ENCODE results near the gene LDLRAD2. TPM values are rescaled to one million over a fixed set of nuclear protein-coding genes. Genes with fewer than 3 reads are reported as not detected.

The LDLRAD2 gene
- total and polyA plus RNA-seq, 2 of the 4 experiments (the other 2 are of a cell fraction): 0.05 TPM; not detected in 1

GRCh38 chr1:21869620-21870121, 57.6 kb downstream of the LDLRAD2 start:
- H3K9ac ChIP-seq (ENCODE audit: low read depth, low read length): no peak overlapping the region
- no peak overlapping the region for H3K4me3 ChIP-seq (ENCODE audit: insufficient read depth, low read depth, low read length)
- no TSS peak for BruUV-seq (replicated peaks)
- H2BK20ac ChIP-seq (ENCODE audit: low read depth, low read length): no peak overlapping the region
- dilution Hi-C loops (cut with HindIII; ENCODE audit: low sequenced_read_pairs, unreplicated experiment) (no loop called here), intact Hi-C loops (cut with micrococcal nuclease) (loop anchor here (5.0 kb wide), 1 partner anchor 68 kb away; the partner anchor contains the start of gene HSPG2), in situ Hi-C loops (cut with MboI; ENCODE audit: low sequenced_read_pairs) (no loop called here)
- no peak overlapping the region for H3K56ac ChIP-seq (ENCODE audit: extremely low read depth, insufficient read depth, low read length)
- DNase-seq (peak; percentile 83), ATAC-seq (ENCODE audit: low read depth) (peak; percentile 90)
- peak overlapping the region; percentile 80 for H2AK5ac ChIP-seq (ENCODE audit: low read depth, low read length)
- H4K91ac ChIP-seq (ENCODE audit: insufficient read depth, low read depth, low read length): no peak overlapping the region; the same call in 1 of the 2 replicates
- WGBS, 2 experiments (ENCODE audit: extremely low coverage in 2 of 2, insufficient read length in 1 of 2): 70% methylated on average over 6 of the region's 13 CpGs; no CpG with 5 or more reads in 1 of the 2 experiments
- peaks cover 21% of the 10 kb centered on the region for H4K20me1 ChIP-seq (ENCODE audit: insufficient read depth, low read length)
- ChIA-PET POLR2A (ENCODE audit: unreplicated experiment) (no interaction called here), CTCF (no interaction called here)
- no peak overlapping the region for H2BK5ac ChIP-seq (ENCODE audit: low read depth, low read length, poor library complexity, severe bottlenecking)
- H3K14ac ChIP-seq (replicated peaks; ENCODE audit: low read depth, low read length): no peak overlapping the region
- no peaks in the 10 kb centered on the region for H3K9me3 ChIP-seq (ENCODE audit: control insufficient read depth, insufficient read depth, low read length)
- no peak overlapping the region; the same call in 1 of the 2 replicates for H4K5ac ChIP-seq (ENCODE audit: low read depth, low read length)
- peak overlapping the region; percentile 59 for H3K4ac ChIP-seq (ENCODE audit: low read depth, low read length)
- no peaks in the 10 kb centered on the region for H3K27me3 ChIP-seq (ENCODE audit: control insufficient read depth, insufficient read depth, low read length)
- peak overlapping the region; percentile 76 for H2AFZ ChIP-seq (replicated peaks; ENCODE audit: low read length, poor library complexity)
- H3K9me1 ChIP-seq (ENCODE audit: insufficient read depth, low read length): peaks cover 20% of the 10 kb centered on the region
- peaks cover 59% of the 10 kb centered on the region for H3K36me3 ChIP-seq (ENCODE audit: control insufficient read depth, insufficient read depth, low read length)
- H3K23ac ChIP-seq (ENCODE audit: low read depth, low read length): no peak overlapping the region
- TF ChIP-seq RFX5 (IDR thresholded peaks at IDR 0.05; ENCODE audit: low read depth, low read length): no peak
- peak; percentile 10; the same call in 1 of the 2 replicates for TF ChIP-seq MAZ (IDR thresholded peaks at IDR 0.05; ENCODE audit: borderline replicate concordance, low read depth, low read length)
- TF ChIP-seq SMC3 (IDR thresholded peaks at IDR 0.05; ENCODE audit: low read depth, low read length): peak; percentile 16; the same call in 1 of the 2 replicates
- no peak for TF ChIP-seq BHLHE40 (IDR thresholded peaks at IDR 0.05; ENCODE audit: low read depth, low read length)
- 0 out of 2 replicates have a peak, but pooled peaks have one; percentile 25 for TF ChIP-seq RAD21 (IDR thresholded peaks at IDR 0.05; ENCODE audit: low read length)
- TF ChIP-seq MAFK (IDR thresholded peaks at IDR 0.05; ENCODE audit: low read depth, low read length): no peak
- peak; percentile 35; the same call in 1 of the 2 replicates for TF ChIP-seq FOS (IDR thresholded peaks at IDR 0.05; ENCODE audit: low read depth, low read length)
- TF ChIP-seq MXI1 (IDR thresholded peaks at IDR 0.05; ENCODE audit: borderline replicate concordance, low read depth, low read length): no peak
- no peak overlapping the region for H3K18ac ChIP-seq (ENCODE audit: low read depth, low read length)
- peak overlapping the region; percentile 38; the same call in 1 of the 2 replicates for H2BK120ac ChIP-seq (ENCODE audit: low read depth, low read length)
- H3K4me1 ChIP-seq (ENCODE audit: control insufficient read depth, insufficient read depth, low read length): peaks cover 11% of the 10 kb centered on the region
- H2AK9ac ChIP-seq (replicated peaks; ENCODE audit: low read depth, low read length, poor library complexity): peak overlapping the region; percentile 79
- H3K79me1 ChIP-seq (ENCODE audit: low read depth in 1 of 2, low read length in 2 of 2): peaks cover 4 to 36% of the 10 kb centered on the region in 2 experiments
- H2BK15ac ChIP-seq (ENCODE audit: low read depth, low read length): 0 out of 3 replicates have a peak overlapping the region, but pooled peaks have one; percentile 23
- no peak overlapping the region for H3K4me2 ChIP-seq (ENCODE audit: low read depth, low read length)
- H4K8ac ChIP-seq (ENCODE audit: low read depth in 2 of 2, low read length in 2 of 2): 0 out of 4 replicates have a peak overlapping the region, but pooled peaks of 1 of the 2 experiments have one; percentile 49
- peak overlapping the region; percentile 12; the same call in 1 of the 2 replicates for H3K27ac ChIP-seq (ENCODE audit: insufficient read depth, low read length)

All from IMR-90 (cell line).